ENCODE measurements around the gene KNDC1.

Gene KNDC1

DNA sequence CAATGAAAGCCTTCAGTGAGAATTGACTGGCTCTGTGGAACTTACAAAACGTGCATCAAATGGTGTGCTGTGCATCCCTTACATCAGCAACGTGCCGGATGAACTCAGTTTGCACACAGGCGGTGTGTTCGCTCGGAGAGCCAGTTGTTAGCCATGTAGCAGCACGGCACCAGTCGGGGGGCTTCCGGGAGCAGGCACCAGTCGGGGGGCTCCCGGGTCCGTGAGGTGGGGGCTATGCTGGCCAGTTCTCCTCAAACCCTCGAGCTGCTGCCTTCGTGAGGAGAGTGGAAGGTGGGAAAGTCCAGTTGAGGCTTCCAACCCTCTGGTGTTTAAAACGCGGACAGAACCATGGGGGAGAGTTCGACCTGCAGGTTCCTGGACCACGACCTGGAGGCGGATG lies 35.1 kb downstream of the KNDC1 start:
- DNase-seq, result no peak

DNA sequence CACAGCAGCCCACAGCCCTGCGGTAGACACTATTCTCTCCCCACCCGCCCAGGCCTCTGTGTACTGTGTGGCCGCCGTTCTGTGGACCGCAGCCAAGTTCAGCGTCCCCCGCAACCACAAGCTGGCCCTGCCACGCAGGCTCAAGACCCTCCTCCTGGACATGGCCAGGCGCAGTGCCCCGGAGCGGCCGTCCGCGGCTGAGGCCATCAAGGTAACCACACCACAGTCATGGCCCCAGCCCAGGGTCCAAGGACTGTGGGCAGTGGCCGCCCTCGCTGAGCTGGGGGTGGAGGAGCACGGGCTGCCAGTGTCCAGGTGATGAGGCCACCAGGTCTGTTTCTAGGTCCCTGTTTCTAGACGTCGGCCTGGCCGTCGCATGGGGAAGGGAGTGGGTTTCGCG lies 35.6 kb downstream of the KNDC1 start:
- no peak for DNase-seq

DNA sequence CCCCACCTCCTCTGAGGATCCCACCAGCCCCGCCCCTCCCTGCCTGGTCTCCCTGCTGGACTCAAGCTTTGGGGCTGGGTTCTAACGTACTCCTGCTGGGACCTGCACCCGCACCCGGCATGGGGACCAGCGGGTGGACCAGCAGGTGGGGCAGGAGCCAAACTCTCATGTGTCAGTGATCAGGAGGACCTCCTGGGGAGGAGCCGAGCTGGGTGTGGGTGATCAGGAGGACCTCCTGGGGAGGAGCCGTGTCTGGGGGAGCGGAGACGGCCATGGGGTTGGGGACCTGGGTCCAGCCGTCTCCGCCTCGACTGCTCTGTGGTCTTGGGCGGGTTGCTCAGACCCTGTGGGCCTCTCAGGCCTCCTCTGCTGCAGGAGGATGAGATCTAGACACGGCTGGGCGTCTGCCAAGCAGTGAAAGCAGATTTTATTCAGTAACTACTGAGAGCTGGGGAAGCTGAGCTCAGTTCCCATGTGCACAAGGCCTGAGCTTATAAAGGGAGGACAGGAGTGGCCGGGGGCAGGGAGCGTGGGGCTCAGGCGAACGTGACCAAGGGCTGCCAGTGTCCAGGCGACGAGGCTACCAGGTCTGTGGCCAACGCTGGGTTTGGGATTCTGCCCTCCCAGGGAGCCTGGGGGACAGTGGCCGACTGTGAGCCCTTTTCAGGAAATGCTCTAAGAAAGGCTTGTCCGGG lies 36.3 kb downstream of the KNDC1 start:
- DNase-seq, result no peak

DNA sequence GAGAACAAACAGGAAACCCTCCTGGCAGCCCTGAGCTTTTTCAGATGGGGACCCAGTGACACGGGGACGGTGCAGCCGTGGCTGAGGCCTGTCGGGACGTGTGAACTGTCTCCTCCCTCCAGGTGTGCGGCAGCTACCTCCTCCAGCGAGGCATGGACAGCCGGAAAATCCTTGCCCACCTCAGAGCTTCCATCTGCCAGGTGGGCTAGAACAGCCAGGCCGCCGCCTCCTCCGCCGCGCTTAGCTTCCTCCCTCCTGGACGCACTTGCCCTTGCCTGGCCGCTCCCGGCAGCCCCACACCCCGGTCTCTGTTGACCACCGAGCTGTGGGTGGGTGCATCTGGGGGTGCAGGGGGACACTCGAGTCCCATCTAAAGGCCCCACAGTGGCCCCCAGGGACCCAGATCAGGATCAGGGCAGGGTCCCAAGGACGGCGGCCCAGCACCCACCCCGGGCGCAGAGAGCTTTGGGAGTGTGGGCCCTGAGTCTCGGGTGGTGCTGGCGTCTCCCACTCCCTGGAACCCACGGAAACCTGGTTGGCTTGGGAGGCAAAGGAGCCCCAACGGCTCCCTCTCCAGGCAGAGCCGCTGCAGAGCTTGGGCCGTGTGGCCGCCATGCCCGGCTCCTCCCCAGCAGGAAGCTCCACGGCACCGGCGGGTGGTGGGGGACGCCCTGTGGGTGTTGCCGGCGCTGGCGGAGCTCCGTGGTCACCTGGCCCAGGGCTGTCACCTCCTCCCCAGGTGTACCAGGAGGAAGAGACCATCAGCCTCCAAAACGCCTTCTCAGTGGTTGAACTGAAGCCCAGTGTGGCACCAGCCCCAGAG lies 37.1 kb downstream of the KNDC1 start:
- DNase-seq, result no peak

DNA sequence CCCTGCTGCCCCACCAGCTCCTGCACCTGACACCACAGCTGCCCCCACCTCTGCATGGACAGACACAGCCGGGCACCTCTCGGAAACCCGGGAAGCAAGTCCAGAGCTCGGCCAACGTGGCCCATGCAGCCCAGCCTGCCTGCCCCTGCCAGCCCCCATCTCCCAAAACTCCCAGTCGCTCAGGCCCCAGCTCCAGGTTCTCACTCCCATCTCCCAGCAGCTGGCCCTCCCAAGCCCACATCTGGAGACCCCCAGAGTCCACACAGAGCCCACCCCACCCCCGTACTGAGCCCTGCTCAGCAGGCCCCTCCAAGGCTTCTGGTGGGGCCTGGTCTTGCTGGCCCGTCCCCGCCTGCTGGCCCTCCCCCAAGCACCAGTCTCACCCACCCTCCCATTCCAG lies 37.8 kb downstream of the KNDC1 start:
- no peak for DNase-seq

DNA sequence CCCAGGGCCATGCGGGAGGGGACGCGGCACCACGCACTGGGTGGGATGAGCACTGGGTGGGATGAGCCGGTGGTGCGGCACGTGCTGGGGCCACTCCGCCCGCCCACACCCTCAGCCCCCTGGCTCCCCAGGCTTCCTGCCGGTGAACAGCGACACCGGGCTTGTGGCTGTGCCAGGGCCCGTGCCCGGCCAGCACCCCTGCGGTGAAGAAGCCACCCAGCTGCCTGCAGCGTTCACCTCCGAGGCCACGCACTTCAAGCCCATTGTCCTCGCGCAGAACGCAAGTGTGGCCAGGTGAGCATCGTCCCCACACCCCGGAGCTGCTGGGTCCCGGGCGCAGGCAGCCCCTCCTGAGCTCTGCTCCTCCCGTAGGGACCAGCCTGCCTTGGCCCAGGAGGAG lies 38.2 kb downstream of the KNDC1 start:
- DNase-seq, result no peak

DNA sequence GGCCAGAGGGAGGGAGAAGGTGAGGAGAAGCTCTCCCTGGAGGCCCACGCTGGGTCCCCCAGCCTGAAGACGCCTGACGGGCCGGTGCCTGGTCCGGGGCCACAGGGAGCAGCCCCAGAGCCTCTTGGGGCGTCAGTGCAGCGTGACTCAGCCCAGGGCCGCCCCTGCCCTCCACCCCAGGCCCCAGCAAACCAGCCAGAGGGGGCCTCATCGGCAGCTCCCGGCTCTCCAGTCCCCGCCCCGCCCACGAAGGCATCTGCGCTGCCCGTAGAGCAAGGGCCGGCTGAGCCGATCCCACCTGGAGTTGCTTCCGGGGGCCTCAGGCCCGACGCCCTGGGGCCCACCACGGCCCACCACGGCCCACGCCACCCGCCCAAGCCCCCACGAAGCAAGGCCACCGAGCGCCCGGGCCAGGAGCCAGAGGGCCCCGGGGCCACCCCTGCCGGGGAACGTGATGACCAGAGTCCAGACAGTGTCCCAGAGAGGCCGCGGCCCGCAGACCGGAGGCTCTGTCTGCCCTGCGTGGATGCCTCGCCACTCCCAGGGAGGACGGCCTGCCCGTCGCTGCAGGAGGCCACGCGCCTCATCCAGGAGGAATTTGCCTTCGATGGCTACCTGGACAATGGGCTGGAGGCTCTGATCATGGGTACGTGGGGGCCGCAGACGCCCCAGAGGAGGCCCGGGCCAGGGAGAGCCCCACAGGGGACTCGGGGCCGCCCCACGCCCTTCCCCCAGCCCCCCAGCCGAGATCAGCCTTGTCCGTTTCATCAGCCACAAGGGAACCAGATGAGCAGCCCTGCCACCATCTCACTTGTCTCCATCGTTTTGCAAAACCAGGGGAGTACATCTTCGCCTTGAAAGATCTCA lies 38.8 kb downstream of the KNDC1 start:
- DNase-seq, result no peak

DNA sequence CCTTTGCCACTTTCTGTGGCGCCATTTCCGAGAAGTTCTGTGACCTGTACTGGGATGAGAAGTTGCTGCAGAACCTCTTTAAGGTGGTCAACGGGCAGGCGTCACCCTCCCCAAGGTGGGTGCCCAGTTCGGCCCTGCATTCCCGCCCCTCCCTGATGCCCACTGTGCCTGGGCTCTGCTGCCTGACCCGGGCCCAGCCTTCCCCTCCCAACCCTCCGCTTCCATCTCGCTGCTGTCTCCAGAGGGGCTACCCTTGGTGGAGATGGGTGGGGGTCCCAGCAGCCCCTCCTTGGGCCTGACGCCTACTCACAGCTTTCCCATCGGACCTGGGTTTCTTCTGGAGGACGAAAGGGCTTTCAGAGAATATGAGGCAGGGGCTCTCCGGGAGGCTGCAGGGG lies 39.5 kb downstream of the KNDC1 start:
- DNase-seq, result no peak

DNA sequence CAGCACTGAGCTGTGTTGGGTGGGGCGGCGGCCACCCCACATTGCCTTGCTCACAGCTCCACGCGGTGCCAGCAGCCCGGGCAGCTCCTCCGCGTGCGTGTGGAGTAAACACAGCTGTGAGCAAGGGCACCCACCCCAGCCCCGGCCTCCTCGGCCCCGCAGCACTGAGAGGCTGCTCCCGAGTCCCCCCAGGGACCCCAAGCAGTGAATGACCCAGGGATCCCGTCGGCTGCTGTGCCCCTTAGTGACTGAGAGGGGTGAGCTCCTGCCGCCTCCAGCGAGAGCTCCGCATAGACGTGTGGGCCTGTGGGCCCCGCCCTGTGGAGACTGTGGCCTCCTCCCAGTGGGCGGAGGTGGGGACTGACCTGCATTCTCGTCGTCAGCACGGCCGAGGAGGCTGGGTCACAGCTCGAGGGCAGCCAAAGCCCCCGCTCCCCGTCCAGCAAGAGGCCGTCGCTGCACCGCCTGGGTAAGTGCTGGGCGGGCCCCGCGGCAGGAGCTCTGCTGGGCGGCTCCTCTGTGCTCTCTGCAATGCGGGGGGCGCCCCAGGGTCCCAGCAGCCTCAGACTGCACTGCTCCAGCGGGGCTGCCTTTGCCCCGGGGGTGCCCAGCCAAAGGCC lies 40.1 kb downstream of the KNDC1 start:
- no peak for DNase-seq

DNA sequence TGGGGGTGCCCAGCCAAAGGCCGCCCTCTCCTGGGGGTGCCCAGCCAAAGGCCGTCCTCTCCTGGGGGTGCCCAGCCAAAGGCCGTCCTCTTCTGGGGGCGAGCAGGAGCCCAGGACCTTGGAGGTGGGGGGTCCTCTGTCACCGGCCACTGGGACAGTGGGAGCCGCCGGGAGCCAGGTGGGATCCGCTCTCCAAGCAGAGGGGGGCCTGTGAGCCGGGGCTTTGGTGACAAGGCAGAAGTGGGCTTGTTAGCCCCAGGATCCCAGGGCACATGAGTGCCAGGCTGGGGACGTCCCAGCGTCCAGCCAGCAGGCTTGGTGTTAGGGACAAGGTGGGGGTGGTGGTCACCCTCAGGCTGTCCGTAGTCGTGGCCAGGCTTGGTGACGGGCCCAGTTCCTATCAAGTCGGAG lies 40.6 kb downstream of the KNDC1 start:
- DNase-seq, result no peak

DNA sequence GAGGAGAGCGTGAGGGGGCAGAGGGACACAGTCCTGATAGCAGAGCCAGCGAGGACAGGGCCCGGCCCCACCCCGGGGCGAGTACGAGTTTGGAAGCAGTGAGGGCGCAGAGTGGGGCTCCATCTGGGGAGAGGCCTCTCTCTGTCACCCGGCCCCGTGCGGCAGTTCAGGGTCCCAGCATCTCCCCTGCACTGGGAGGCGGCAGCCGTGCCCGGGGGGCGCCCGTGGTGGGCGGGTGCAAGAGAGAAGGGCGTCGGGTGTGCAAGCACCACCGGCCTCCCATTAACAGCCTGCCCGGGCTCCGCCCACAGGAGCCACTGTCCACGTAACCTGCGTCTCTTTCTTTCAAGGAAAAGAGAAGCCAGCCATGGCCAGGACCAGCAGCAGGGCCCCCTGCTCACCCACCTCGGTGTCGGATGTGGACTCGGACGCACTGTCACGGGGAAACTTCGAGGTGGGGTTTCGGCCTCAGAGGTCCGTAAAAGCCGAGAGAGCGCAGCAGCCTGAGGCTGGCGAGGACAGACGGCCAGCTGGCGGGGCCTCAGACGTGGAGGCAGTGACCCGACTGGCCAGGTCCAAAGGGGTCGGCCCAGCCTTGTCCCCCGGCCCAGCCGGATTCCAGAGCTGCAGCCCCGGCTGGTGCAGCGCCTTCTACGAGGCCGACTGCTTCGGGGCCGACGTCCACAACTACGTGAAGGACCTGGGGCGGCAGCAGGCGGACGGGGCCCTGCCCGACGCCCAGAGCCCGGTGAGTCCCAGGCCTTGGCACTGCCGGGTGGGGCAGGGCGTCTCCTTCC lies 41.3 kb downstream of the KNDC1 start:
- no peak for DNase-seq

DNA sequence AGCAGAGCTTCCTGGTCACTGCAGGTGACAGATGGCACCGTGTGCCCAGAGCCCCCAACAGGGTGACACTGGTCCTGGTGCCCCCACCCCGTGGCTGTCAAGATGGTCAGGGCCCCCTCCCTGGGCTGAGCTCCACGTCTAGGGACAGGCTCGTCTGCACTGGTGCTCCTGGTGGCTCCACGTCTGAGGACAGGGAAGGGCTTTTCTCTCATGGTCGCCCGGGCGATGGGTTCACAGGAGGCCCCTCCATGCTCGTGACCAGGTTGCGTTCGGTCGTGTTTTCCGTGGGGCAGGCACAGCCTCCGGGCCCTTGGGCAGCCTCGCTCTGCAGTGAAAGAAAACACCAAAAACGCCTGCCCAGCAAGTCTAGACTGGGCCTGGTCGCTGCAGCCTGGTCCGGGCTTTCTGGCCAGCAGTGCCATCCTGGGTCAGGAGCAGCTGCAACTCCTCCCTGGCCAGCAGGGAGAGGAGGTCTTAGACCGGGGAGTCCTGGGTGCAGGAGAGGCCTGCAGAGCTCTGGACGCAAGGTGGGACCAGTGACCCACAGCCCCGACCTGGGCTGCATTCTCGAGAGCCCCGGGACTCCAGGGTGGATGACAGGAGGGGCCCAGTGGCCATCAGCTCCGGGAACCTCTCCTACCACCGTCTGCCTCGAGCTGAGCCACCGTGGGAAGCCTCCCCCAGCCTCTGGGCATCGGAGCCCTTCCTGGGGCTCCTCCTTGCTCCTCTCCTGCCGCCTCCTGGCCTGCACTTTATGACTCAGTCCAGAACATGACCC lies 42.1 kb downstream of the KNDC1 start:
- DNase-seq, result no peak

DNA sequence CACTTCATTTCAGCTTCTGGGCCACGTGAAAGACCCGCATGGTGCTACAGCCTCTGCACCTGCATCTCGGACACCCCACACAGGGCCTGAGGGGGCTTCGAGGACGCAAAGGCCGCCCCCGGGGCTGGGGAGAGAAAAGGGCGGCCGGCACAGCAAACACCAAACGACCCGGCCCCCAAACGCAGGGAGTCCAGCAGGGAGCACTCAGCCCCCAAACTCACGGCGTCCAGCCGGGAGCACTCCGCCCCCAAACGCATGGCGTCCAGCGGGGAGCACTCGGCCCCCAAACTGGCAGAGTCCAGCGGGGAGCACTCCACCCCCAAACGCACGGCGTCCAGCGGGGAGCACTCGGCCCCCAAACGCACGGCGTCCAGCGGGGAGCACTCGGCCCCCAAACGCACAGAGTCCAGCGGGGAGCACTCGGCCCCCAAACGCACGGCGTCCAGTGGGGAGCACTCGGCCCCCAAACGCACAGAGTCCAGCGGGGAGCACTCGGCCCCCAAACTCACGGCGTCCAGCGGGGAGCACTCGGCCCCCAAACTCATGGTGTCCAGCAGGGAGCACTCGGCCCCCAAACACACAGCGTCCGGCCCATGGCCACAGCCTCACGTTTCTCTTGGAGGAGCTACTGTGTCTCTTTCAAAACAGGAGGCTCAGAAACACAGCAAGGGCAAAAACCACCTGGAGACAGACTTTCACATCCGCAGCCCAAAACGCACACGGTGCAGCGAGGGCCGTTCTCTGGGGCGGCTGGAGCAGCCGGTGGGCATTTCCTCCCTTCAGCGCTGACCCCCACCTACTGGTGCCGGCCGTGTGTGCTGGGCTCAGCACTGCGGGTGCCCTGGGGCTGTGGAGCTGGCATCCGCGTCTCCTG lies 43.0 kb downstream of the KNDC1 start:
- no peak for DNase-seq

DNA sequence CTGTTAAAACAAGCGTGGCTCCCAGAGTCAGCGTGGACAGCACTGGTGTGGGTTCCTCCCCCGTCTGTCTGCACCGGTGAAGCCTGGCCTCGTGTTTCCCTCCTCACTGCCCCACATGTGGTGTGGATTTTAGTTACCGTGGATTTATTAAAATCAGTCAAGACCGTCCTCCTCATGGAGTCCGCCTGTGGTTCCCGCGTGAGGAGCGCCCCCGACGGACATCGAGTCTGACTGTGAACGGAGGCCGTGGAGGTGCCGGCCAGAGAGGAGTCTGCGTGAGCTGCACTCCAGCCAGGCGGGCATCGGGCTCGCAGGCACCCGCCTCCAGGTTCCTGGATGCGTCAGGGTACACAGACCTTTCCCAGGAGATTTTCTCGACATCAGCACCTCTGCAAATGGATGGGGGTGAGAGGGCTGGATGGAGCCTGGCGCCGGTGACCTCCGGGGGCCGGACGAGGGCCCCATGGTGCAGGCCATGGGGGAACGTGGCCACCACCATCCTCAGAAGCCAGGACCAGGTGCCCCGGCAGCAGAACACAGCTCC lies 43.7 kb downstream of the KNDC1 start:
- no peak for DNase-seq

DNA sequence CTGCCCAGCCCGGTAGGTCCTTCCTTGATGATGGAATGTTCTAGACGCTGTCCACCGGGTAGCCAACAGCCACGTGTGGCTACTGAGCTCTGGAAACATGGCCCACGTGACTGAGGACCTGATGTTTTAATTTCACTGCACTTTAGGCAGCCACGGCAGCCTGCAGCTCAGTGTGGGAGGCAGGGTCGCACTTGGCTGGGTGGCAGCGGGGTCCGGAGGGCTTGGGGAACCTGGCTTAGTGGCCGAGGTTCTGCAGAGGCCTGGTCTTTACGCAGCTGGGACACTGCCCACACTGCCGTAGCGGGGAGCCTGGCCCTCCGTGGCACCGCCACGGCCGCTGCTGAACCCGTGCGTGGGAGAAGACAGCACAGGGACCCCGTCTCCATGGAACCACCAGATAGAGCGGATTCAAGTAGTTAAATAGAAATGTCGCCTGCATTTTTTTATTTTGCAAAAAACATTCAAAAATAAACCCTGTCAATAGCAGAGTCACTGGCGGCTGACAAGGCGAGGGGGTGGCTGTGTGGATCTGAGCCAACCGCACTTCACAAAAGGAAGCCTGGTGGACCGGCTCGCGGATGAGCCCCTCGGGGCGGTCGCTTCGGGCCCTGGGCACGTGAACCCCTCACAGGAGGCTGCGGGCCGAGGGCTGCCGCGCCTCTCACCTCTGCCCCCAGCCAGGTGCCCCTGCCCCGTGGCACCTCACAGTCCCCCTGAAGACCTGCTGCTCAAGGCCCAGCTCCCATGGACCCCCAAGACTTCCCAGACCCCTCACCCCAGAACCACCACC lies 44.4 kb downstream of the KNDC1 start:
- DNase-seq, result no peak

DNA sequence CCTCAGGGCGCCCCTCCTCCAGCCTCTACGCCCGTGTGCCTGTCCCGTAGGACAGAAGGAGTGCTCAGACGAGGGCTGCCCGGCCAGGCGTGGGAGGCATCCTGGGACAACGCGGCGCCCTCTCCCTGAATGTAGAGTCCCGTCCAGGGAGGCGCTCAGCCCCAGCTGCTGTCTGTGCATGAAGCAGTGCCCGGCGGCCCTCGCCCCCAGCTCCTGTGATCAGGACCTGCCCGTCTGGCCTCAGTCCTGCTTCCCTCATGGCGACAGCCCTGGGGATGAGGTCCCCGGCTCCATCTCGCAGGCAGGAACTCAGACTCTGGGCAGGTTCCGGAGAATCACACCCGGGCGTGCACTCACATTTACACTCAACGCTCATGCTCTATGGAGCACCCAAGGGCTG lies 45.1 kb downstream of the KNDC1 start:
- no peak for DNase-seq

DNA sequence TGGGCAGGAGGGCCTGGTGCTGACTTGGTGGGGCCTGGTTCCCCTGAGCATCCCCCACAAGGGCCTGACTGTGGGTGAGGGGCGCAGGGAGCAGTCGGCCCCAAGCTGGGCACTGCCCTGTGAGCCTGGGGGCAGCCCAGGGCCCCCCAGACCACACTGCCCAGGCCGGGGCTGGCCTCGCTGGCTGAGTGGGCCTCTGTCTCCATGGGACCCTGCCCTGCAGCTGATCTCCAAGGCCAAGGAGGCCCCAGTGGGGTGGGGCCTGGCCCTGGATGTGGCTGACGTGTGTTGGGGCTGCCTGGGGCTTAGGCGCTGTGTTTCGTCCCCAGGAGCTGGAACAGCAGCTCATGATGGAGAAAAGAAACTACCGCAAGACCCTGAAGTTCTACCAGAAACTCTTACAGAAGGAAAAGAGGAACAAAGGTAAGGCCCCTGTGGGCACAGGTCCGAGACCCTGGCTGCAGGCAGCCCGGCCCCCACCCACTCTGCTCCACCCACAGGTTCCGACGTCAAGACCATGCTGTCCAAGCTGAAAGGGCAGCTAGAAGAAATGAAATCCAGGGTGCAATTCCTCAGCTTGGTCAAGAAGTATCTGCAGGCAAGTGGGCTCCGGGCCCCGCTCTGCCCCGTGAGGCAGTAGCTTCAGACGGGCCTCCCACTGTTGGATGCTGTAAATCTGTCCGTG lies 46.5 kb downstream of the KNDC1 start:
- DNase-seq, result no peak

DNA sequence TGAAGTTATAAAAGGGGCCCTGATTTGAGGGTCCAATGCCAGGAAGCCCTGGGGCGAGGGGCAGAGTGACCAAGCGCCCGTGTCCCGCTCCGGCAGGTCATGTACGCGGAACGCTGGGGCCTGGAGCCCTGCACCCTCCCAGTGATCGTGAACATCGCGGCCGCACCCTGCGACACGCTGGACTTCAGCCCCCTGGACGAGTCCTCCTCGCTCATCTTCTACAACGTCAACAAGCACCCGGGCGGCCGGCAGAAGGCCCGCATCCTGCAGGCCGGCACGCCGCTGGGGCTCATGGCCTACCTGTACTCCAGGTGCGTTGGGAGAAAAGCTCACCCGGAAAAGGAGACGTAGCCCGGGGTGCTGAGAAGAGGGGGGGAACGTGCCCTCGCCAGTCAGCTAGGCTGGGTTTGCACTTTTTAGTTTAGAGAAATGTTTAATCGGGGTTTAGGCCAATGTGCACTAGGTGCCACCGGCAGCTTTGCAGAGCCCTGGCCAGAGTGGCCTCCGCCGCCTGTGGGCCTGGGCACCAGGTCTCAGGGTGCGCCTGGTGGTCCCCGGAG lies 47.1 kb downstream of the KNDC1 start:
- DNase-seq, result no peak

All from T-helper 1 cell (primary cell).